GM19438 (cell line): Measurements from ENCODE around the gene ZNF329.
A peak's percentile ranks its signal among the peaks of the same experiment; 100 is the strongest.
"Not testable (repeated sequence)": the region's sequence is repeated elsewhere in the genome, so short reads cannot be mapped to it uniquely, and the experiment has no call there.

Experiments used
- ATAC-seq: cut with Tn5 transposase; IDR thresholded peaks from one replicate; pipeline ENCODE4 v1.9.1; 2021; ENCODE audit warnings: low read depth; ENCODE audit not compliant: unreplicated experiment

The ZNF329 gene

DNA sequence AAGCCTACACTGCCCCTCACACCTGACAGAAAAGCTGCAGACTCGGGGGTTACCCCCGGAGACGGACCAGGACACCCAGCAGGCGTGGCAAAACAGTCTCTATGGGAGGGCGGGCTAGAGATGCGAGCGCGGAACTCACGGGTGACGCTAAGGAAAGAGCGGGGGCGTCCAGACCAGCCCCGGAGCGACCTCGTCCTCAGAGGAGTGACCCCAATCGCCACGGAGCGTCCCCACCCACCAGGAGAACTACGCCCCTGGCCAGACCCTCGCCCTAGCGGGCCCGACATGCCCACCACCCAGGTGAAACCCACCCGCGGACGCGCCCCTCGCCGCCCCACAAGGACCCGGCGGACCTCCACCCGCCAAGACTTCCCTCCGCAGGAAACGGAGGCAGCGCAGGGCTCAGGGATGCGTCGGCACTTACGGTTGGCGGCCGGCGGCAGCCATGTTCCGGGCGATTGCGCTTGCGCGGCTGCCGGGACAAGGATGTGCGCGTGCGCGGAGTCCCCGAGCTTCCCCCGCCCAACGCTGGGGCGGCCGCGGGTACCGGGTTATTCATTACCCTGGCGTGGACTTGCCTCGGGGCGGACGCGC lies at the start of gene ZNF329:
ZNF329 (minus strand) TSS at position 462 of the 594 bp plus-strand sequence. CDS start 21,286 bp downstream, outside the sequence.
- ATAC-seq = peak; percentile 46

- no peak for ATAC-seq
Measured at GRCh38 chr19:58196901-58197616, 46.5 kb upstream of the ZNF329 start.

- ATAC-seq = no peak
Measured at GRCh38 chr19:58183817-58184215, 33.2 kb upstream of the ZNF329 start.

DNA sequence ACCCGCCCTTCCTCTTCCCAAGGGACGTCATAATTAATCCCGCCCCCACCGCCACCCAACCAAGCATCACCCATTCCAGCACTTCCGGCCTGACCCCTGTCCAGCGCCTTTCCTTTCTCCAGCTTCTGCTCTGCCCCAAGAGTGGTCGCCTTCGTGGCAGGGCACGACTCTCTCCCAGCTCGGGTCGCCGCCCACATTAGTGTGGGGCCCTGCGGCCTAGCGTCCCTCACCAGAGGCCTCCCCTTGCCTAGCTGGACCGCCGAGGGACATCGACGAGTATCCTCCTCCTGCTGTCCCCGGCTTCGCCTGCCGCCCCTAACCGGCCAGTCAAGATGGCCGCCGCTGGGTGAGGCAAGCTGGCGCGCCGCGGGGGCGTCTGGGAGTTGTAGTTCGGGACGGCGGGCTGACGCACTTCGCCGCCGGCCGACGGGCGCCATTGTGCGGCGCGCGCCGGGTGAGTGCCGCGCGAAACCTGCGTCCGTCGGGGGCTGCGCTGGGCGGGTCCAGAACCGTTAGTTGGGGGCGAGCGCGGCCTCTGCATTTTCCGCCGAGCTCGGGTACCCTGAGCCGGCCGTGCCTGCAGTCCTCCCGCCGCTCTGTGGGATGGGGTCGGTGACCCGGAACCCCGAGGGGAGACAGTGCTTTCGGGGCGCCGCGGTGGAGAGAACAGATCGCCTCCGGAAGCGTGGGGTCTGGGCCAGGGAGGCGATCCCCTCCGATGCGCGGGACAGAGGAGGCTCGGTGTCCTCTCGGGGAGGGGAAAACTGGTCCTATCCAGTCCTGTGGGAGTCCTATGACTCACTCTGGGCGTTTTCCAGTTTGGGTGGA lies 32.6 kb upstream of the ZNF329 start, which contains the start of gene ZNF274:
ZNF274 (plus strand) TSS at position 73 of the 828 bp plus-strand sequence. CDS start 905 bp downstream, outside the sequence.
- ATAC-seq = peak; percentile 90

- ATAC-seq = no peak
Measured at GRCh38 chr19:58182577-58182988, 32.0 kb upstream of the ZNF329 start.

DNA sequence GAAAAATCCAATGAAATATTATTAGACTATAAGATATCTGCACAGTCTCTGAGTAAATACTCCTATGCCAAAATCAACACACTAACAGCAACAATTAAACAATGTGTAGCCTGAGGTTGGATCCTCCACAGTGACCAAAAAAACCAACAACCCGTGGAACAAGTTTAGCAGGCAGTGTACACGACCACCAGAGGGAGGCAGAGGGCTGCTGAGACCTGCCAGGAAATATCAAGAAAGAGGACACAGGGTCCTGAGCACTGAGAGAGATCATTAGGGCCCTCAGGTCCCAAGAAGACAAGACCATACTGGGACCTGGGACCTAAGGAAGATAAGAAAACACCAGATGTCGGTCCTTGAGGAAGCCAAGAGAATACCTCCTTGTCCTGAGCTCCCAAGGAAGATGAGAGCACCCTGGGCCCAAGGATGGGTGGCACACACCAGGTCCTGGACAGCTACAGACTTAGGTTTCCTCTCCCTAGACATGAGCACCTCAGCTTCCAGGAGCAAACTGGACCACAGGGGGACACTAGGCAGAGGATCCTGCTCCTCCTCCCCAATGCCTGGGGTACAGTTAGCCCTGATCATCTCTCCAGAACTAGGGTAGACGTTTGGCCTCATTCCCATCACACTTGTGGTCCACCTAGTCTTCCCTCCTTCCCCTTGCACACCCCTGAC lies 31.4 kb upstream of the ZNF329 start:
- ATAC-seq = no peak

GRCh38 chr19:58170860-58171259 lies 20.3 kb upstream of the ZNF329 start:
- no peak for ATAC-seq

GRCh38 chr19:58166708-58167280 lies 16.2 kb upstream of the ZNF329 start:
- ATAC-seq = no peak

DNA sequence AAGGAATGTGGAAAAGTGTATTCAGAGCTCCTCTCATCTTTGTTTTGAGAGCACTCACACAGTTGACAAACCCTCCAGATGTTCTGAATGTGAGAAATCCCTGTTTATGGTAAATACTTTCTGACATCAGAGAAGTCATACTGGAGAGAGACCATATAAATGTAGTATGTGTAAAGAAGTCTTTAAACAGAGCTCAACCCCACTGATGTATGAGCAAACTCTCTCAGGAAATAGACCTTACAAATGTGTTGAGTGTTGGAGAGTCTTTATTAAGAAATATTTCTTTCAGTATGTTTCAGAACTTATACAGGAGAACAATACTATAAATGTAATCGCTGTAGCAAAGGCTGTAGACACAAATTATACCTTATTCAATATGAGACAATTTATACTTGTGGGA lies 15.7 kb upstream of the ZNF329 start:
- ATAC-seq = no peak

GRCh38 chr19:58157045-58157728 lies 6.6 kb upstream of the ZNF329 start:
- no peak for ATAC-seq

DNA sequence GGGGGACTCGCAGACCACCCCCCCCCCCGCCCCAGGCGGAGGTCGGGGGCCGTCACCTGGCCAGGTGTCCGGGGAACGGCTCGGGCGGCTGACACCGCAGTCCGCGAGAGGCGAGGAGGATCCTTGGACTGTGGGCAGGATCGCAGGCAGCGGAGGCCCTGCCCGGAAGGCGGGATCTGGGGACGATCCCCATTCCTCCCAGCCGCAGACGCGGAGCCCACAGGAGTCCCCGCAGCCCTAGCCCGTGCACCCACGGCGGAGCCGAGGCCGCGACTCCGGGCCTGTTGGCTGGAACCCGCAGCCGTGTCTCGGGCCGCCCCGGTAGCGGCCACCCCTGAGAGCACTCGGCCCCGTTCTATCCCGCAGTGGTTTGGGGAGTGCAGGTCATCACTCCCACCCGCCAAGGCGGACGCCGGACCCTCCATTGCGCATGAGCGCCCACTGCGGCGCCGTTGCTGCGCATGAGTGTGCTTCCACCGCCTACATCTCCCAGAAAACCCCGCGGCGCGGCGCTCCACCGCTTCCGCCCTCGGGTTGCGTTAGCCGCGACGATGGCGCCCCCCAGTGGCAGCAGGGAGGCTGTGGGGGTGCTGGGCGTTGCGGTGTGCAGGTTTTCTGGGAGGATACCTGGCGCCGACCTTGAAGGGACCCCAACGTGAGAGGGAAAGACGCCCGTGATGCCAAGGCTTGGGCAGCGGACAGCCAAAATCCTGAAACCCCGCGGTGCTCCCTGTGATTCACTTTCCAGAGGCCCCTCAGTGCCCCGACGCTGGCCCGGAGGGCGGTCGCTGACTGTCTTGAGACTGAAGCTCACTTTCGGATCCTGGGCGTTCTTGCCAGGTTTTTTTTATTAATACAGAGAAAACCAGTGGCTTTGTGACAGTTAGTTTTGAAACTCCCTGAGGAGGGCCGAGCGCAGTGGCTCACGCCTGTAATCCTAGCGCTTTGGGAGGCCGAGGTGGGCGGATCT lies 4.4 kb upstream of the ZNF329 start:
- peak; percentile 63 for ATAC-seq

GRCh38 chr19:58154287-58154678 lies 3.7 kb upstream of the ZNF329 start:
- no peak for ATAC-seq

- no peak for ATAC-seq
Measured at GRCh38 chr19:58153386-58153785, 2.8 kb upstream of the ZNF329 start.

GRCh38 chr19:58147475-58147874 lies 3.1 kb downstream of the ZNF329 start:
- not testable (repeated sequence) for ATAC-seq

GRCh38 chr19:58145849-58146248 lies 4.7 kb downstream of the ZNF329 start:
- no peak for ATAC-seq

GRCh38 chr19:58134244-58134643 lies 16.3 kb downstream of the ZNF329 start:
- ATAC-seq = no peak

- ATAC-seq = no peak
Measured at GRCh38 chr19:58129284-58129683, 21.3 kb downstream of the ZNF329 start.

- ATAC-seq = no peak
Measured at GRCh38 chr19:58128041-58128685, 22.4 kb downstream of the ZNF329 start.
